ENCODE data around the gene SCN8A. TPM values are rescaled to one million over a fixed set of nuclear protein-coding genes. Genes with fewer than 3 reads are reported as not detected.

The SCN8A gene
- total and polyA plus RNA-seq, 2 experiments from 2014 or later, result 0.88 to 3.7 TPM

DNA sequence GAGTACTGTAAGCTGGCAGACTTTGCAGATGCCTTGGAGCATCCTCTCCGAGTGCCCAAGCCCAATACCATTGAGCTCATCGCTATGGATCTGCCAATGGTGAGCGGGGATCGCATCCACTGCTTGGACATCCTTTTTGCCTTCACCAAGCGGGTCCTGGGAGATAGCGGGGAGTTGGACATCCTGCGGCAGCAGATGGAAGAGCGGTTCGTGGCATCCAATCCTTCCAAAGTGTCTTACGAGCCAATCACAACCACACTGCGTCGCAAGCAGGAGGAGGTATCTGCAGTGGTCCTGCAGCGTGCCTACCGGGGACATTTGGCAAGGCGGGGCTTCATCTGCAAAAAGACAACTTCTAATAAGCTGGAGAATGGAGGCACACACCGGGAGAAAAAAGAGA, 215.9 kb downstream of the SCN8A start:
- TF ChIP-seq, protein P1, sequence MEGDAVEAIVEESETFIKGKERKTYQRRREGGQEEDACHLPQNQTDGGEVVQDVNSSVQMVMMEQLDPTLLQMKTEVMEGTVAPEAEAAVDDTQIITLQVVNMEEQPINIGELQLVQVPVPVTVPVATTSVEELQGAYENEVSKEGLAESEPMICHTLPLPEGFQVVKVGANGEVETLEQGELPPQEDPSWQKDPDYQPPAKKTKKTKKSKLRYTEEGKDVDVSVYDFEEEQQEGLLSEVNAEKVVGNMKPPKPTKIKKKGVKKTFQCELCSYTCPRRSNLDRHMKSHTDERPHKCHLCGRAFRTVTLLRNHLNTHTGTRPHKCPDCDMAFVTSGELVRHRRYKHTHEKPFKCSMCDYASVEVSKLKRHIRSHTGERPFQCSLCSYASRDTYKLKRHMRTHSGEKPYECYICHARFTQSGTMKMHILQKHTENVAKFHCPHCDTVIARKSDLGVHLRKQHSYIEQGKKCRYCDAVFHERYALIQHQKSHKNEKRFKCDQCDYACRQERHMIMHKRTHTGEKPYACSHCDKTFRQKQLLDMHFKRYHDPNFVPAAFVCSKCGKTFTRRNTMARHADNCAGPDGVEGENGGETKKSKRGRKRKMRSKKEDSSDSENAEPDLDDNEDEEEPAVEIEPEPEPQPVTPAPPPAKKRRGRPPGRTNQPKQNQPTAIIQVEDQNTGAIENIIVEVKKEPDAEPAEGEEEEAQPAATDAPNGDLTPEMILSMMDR (IDR thresholded peaks at IDR 0.05; ENCODE audit: low read depth, low read length), result no peak
- H3K27me3 ChIP-seq, result no peaks in the 10 kb centered on the region
- no peak for DNase-seq (ENCODE audit: low read depth in 1 of 2, low spot score in 1 of 2)
- no peaks in the 10 kb centered on the region for H3K4me1 ChIP-seq (ENCODE audit: low read depth)
- no peaks in the 10 kb centered on the region for H3K9me3 ChIP-seq (ENCODE audit: low read depth)
- no peaks in the 10 kb centered on the region for H3K36me3 ChIP-seq
- H3K27ac ChIP-seq, result no peak overlapping the region
- no peak overlapping the region for H3K4me3 ChIP-seq

GRCh38 chr12:51809193-51809592, 218.2 kb downstream of the SCN8A start:
- Histone ChIP-seq H3K4me1 (ENCODE audit: low read depth) (no peaks in the 10 kb centered on the region), H3K27ac (no peak overlapping the region), H3K27me3 (no peaks in the 10 kb centered on the region), H3K4me3 (no peak overlapping the region), H3K36me3 (no peaks in the 10 kb centered on the region), H3K9me3 (ENCODE audit: low read depth) (no peaks in the 10 kb centered on the region)
- DNase-seq (ENCODE audit: low read depth in 1 of 2, low spot score in 1 of 2), result no peak
- TF ChIP-seq, protein P1 (IDR thresholded peaks at IDR 0.05; ENCODE audit: low read depth, low read length), result no peak

GRCh38 chr12:51811203-51812202, 220.5 kb downstream of the SCN8A start:
- Histone ChIP-seq H3K9me3 (ENCODE audit: low read depth) (no peaks in the 10 kb centered on the region), H3K36me3 (no peaks in the 10 kb centered on the region), H3K27me3 (peaks cover 8% of the 10 kb centered on the region), H3K4me1 (ENCODE audit: low read depth) (no peaks in the 10 kb centered on the region), H3K27ac (no peak overlapping the region), H3K4me3 (no peak overlapping the region)
- TF ChIP-seq, protein P1 (IDR thresholded peaks at IDR 0.05; ENCODE audit: low read depth, low read length), result no peak
- peak in 1 of 2 donors; percentile 30 for DNase-seq (ENCODE audit: low read depth in 1 of 2, low spot score in 1 of 2)

DNA sequence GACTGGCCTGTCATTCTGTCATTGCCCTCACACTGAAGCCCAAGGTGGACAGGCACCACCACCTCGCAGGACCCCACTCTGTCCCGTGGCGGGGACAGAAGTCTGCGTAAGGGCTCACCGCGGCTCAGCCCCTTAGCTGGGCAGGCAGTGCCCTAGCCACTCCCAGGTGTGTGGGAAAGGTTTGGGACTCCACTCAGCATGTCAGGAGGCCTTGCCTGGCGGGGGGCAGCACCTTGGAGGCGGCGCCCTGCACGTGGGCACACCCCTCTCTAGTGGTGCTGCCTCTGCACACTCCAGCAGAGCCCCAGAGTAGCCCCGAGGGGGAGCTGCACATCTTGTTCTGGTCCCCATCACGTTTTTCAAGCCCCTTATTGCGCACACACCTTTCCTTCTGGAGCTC, 221.8 kb downstream of the SCN8A start:
- Histone ChIP-seq H3K9me3 (ENCODE audit: low read depth) (no peaks in the 10 kb centered on the region), H3K4me3 (no peak overlapping the region), H3K27ac (no peak overlapping the region), H3K36me3 (no peaks in the 10 kb centered on the region), H3K27me3 (peaks cover 8% of the 10 kb centered on the region), H3K4me1 (ENCODE audit: low read depth) (no peaks in the 10 kb centered on the region)
- DNase-seq (ENCODE audit: low read depth in 1 of 2, low spot score in 1 of 2), result no peak
- TF ChIP-seq, protein P1 (IDR thresholded peaks at IDR 0.05; ENCODE audit: low read depth, low read length), result no peak

- no peaks in the 10 kb centered on the region for H3K9me3 ChIP-seq (ENCODE audit: low read depth)
- DNase-seq (ENCODE audit: low read depth in 1 of 2, low spot score in 1 of 2), result no peak
- TF ChIP-seq, protein P1 (IDR thresholded peaks at IDR 0.05; ENCODE audit: low read depth, low read length), result no peak
- no peak overlapping the region for H3K27ac ChIP-seq
- peak overlapping the region; percentile 27 for H3K4me3 ChIP-seq
- no peaks in the 10 kb centered on the region for H3K36me3 ChIP-seq
- H3K27me3 ChIP-seq, result peaks cover 8% of the 10 kb centered on the region
- no peaks in the 10 kb centered on the region for H3K4me1 ChIP-seq (ENCODE audit: low read depth)
These were observed 222.9 kb downstream of the SCN8A start for GRCh38 chr12:51813931-51814310.

All from cardiac muscle cell (in vitro differentiated cells and primary cell).